ENCODE results near the gene ENC1.

Gene ENC1

GRCh38 chr5:74652576-74652975, 12.0 kb upstream of the ENC1 start:
- H3K4me3 ChIP-seq (ENCODE audit: low read depth in 1 of 2, low read length in 2 of 2): no peak overlapping the region
- H3K36me3 ChIP-seq (ENCODE audit: insufficient read depth, low read length): no peaks in the 10 kb centered on the region
- no peak overlapping the region for H3K9ac ChIP-seq (ENCODE audit: low read depth, low read length)
- H4K20me1 ChIP-seq (ENCODE audit: insufficient read depth, low read length): no peaks in the 10 kb centered on the region
- no peak overlapping the region for H3K27ac ChIP-seq (ENCODE audit: low read length)
- no peak overlapping the region for H2AFZ ChIP-seq (ENCODE audit: low read depth, low read length)
- no peaks in the 10 kb centered on the region for H3K4me1 ChIP-seq (ENCODE audit: insufficient read depth, low read length)
- DNase-seq (no peak), ATAC-seq (ENCODE audit: insufficient read depth, low read depth) (no peak)
- TF ChIP-seq CTCF (IDR thresholded peaks at IDR 0.05; ENCODE audit: borderline replicate concordance, extremely low read depth, low read length, poor library complexity, severe bottlenecking): no peak
- no peak for TF ChIP-seq EZH2 (IDR thresholded peaks at IDR 0.05; ENCODE audit: borderline replicate concordance, low read depth, low read length, severe bottlenecking)
- no peaks in the 10 kb centered on the region for H3K9me3 ChIP-seq (ENCODE audit: insufficient read depth, low read length, severe bottlenecking)
- H3K27me3 ChIP-seq (ENCODE audit: insufficient read depth, low read length, poor library complexity): peaks cover 8% of the 10 kb centered on the region
- H3K79me2 ChIP-seq (ENCODE audit: insufficient read depth, low read length): no peaks in the 10 kb centered on the region
- no peak overlapping the region for H3K4me2 ChIP-seq (ENCODE audit: insufficient read depth, low read length)

- no peak overlapping the region for H2AFZ ChIP-seq (ENCODE audit: low read depth, low read length)
- no peaks in the 10 kb centered on the region for H3K9me3 ChIP-seq (ENCODE audit: insufficient read depth, low read length, severe bottlenecking)
- no peak for TF ChIP-seq EZH2 (IDR thresholded peaks at IDR 0.05; ENCODE audit: borderline replicate concordance, low read depth, low read length, severe bottlenecking)
- H3K27me3 ChIP-seq (ENCODE audit: insufficient read depth, low read length, poor library complexity): peaks cover 4% of the 10 kb centered on the region
- no peak for ATAC-seq (ENCODE audit: insufficient read depth, low read depth)
- H3K4me2 ChIP-seq (ENCODE audit: insufficient read depth, low read length): no peak overlapping the region
- H3K36me3 ChIP-seq (ENCODE audit: insufficient read depth, low read length): no peaks in the 10 kb centered on the region
- no peaks in the 10 kb centered on the region for H4K20me1 ChIP-seq (ENCODE audit: insufficient read depth, low read length)
- no peaks in the 10 kb centered on the region for H3K4me1 ChIP-seq (ENCODE audit: insufficient read depth, low read length)
- H3K27ac ChIP-seq (ENCODE audit: low read length): no peak overlapping the region
- no peaks in the 10 kb centered on the region for H3K79me2 ChIP-seq (ENCODE audit: insufficient read depth, low read length)
- no peak overlapping the region for H3K4me3 ChIP-seq (ENCODE audit: low read depth in 1 of 2, low read length in 2 of 2)
- no peak overlapping the region for H3K9ac ChIP-seq (ENCODE audit: low read depth, low read length)
- DNase-seq: no peak
Observed at GRCh38 chr5:74651710-74652109, 11.2 kb upstream of the ENC1 start.

GRCh38 chr5:74649421-74649973, 9.0 kb upstream of the ENC1 start:
- H3K9me3 ChIP-seq (ENCODE audit: insufficient read depth, low read length, severe bottlenecking): no peaks in the 10 kb centered on the region
- no peaks in the 10 kb centered on the region for H4K20me1 ChIP-seq (ENCODE audit: insufficient read depth, low read length)
- no peaks in the 10 kb centered on the region for H3K36me3 ChIP-seq (ENCODE audit: insufficient read depth, low read length)
- no peak overlapping the region for H2AFZ ChIP-seq (ENCODE audit: low read depth, low read length)
- no peak overlapping the region for H3K4me2 ChIP-seq (ENCODE audit: insufficient read depth, low read length)
- no peak overlapping the region for H3K27ac ChIP-seq (ENCODE audit: low read length)
- ATAC-seq (ENCODE audit: insufficient read depth, low read depth) (no peak), DNase-seq (no peak)
- no peak overlapping the region for H3K4me3 ChIP-seq (ENCODE audit: low read depth in 1 of 2, low read length in 2 of 2)
- H3K4me1 ChIP-seq (ENCODE audit: insufficient read depth, low read length): no peaks in the 10 kb centered on the region
- TF ChIP-seq EZH2 (IDR thresholded peaks at IDR 0.05; ENCODE audit: borderline replicate concordance, low read depth, low read length, severe bottlenecking): no peak
- no peak for TF ChIP-seq CTCF (IDR thresholded peaks at IDR 0.05; ENCODE audit: borderline replicate concordance, extremely low read depth, low read length, poor library complexity, severe bottlenecking)
- H3K79me2 ChIP-seq (ENCODE audit: insufficient read depth, low read length): no peaks in the 10 kb centered on the region
- H3K9ac ChIP-seq (ENCODE audit: low read depth, low read length): no peak overlapping the region
- H3K27me3 ChIP-seq (ENCODE audit: insufficient read depth, low read length, poor library complexity): peaks cover 9% of the 10 kb centered on the region

GRCh38 chr5:74648835-74649293, 8.3 kb upstream of the ENC1 start:
- Histone ChIP-seq H3K36me3 (ENCODE audit: insufficient read depth, low read length) (no peaks in the 10 kb centered on the region), H3K4me1 (ENCODE audit: insufficient read depth, low read length) (no peaks in the 10 kb centered on the region), H3K9ac (ENCODE audit: low read depth, low read length) (no peak overlapping the region), H3K9me3 (ENCODE audit: insufficient read depth, low read length, severe bottlenecking) (no peaks in the 10 kb centered on the region), H2AFZ (ENCODE audit: low read depth, low read length) (no peak overlapping the region), H3K4me2 (ENCODE audit: insufficient read depth, low read length) (no peak overlapping the region), H3K4me3 (ENCODE audit: low read depth in 1 of 2, low read length in 2 of 2) (no peak overlapping the region), H4K20me1 (ENCODE audit: insufficient read depth, low read length) (no peaks in the 10 kb centered on the region), H3K79me2 (ENCODE audit: insufficient read depth, low read length) (no peaks in the 10 kb centered on the region), H3K27ac (ENCODE audit: low read length) (no peak overlapping the region), H3K27me3 (ENCODE audit: insufficient read depth, low read length, poor library complexity) (peaks cover 12% of the 10 kb centered on the region)
- peak; percentile 80 for TF ChIP-seq CTCF (IDR thresholded peaks at IDR 0.05; ENCODE audit: borderline replicate concordance, extremely low read depth, low read length, poor library complexity, severe bottlenecking)
- TF ChIP-seq EZH2 (IDR thresholded peaks at IDR 0.05; ENCODE audit: borderline replicate concordance, low read depth, low read length, severe bottlenecking): no peak
- ATAC-seq (ENCODE audit: insufficient read depth, low read depth): peak; percentile 91
- peak; percentile 32 for DNase-seq

All from DND-41 (cell line).